WTC11 (cell line): ENCODE measurements around the gene SMYD4. TPM values are rescaled to one million over a fixed set of nuclear protein-coding genes. Genes with fewer than 3 reads are reported as not detected.

Experiments
- ATAC-seq: fragments of 200-7000 bp; cut with Tn5 transposase; 2 replicates; pipeline ENCODE4 v1.10.0; 2021; ENCODE audit warnings: mild to moderate bottlenecking, moderate library complexity
- CTCF ChIA-PET: fragments of 300-600 bp; sonication (Branson Sonifier 250); formaldehyde crosslinking; loops from one replicate; lab custom pipeline; 2021; ENCODE audit warnings: antibody characterized with exemption; lab: Charles Lee
- POLR2A ChIA-PET: fragments of 350-600 bp; sonication (Branson Sonifier 250); formaldehyde crosslinking; loops from one replicate; lab custom pipeline; 2021; ENCODE audit warnings: antibody characterized with exemption; lab: Charles Lee
- DNase-seq: peaks from one replicate; pipeline ENCODE4 v3.0.0; 2021; ENCODE audit warnings: low spot score
- H3K27ac Mint-ChIP-seq: 2 replicates; pipeline ENCODE4 v1.8.0; 2021; ENCODE audit warnings: mixed read lengths
- H3K27me3 Mint-ChIP-seq: 2 replicates; pipeline ENCODE4 v1.8.0; 2021; ENCODE audit warnings: low read depth, mild to moderate bottlenecking, moderate library complexity, mixed read lengths
- H3K36me3 Mint-ChIP-seq: 2 replicates; pipeline ENCODE4 v1.8.0; 2021; ENCODE audit warnings: mixed read lengths
- H3K4me1 Mint-ChIP-seq: 2 replicates; pipeline ENCODE4 v1.8.0; 2022; ENCODE audit warnings: mixed read lengths
- H3K4me3 Mint-ChIP-seq: 2 replicates; pipeline ENCODE4 v1.8.0; 2021; ENCODE audit warnings: mild to moderate bottlenecking, moderate library complexity, mixed read lengths
- H3K9me3 Mint-ChIP-seq: 2 replicates; pipeline ENCODE4 v1.8.0; 2021; ENCODE audit warnings: mixed read lengths
- CDX4 ChIP-seq: fragments of 250-450 bp; sonication (Bioruptor Pico); IDR thresholded peaks from 2 replicates; pipeline ENCODE4 v1.9.0; 2021; ENCODE audit warnings: moderate library complexity, mild to moderate bottlenecking, inconsistent platforms, borderline replicate concordance
- CREB1 ChIP-seq: sonication (generic); formaldehyde crosslinking; IDR thresholded peaks from 2 replicates; pipeline ENCODE4 v1.8.0; 2023; ENCODE audit warnings: mild to moderate bottlenecking, missing genetic modification reagents
- CREM ChIP-seq: sonication (generic); formaldehyde crosslinking; IDR thresholded peaks from 2 replicates; pipeline ENCODE4 v1.8.1; 2022; ENCODE audit warnings: mild to moderate bottlenecking, missing genetic modification reagents, moderate library complexity
- FOXK1 ChIP-seq: sonication (generic); formaldehyde crosslinking; IDR thresholded peaks from 2 replicates; pipeline ENCODE4 v1.8.0; 2022; ENCODE audit warnings: mild to moderate bottlenecking, moderate library complexity, missing genetic modification reagents
- FOXP1 ChIP-seq: sonication (generic); formaldehyde crosslinking; IDR thresholded peaks from 2 replicates; pipeline ENCODE4 v1.8.0; 2022; ENCODE audit warnings: missing genetic modification reagents, mild to moderate bottlenecking, moderate library complexity, borderline replicate concordance
- HMGA2 ChIP-seq: fragments of 250-450 bp; sonication (Bioruptor Pico); IDR thresholded peaks from 2 replicates; pipeline ENCODE4 v1.4.0; 2021; ENCODE audit warnings: mild to moderate bottlenecking, moderate library complexity
- MLX ChIP-seq: sonication (generic); formaldehyde crosslinking; IDR thresholded peaks from 2 replicates; pipeline ENCODE4 v1.8.1; 2023; ENCODE audit warnings: mild to moderate bottlenecking, missing genetic modification reagents, moderate library complexity
- PRDM15 ChIP-seq: sonication (generic); formaldehyde crosslinking; IDR thresholded peaks from 2 replicates; pipeline ENCODE4 v1.8.0; 2022; ENCODE audit warnings: missing genetic modification reagents
- RELA ChIP-seq: sonication (generic); formaldehyde crosslinking; IDR thresholded peaks from 2 replicates; pipeline ENCODE4 v1.8.1; 2022; ENCODE audit warnings: missing genetic modification reagents, mild to moderate bottlenecking, borderline replicate concordance
- SMAD3 ChIP-seq: sonication (generic); formaldehyde crosslinking; IDR thresholded peaks from 2 replicates; pipeline ENCODE4 v1.8.0; 2022; ENCODE audit warnings: missing genetic modification reagents, mild to moderate bottlenecking, borderline replicate concordance
- SOX15 ChIP-seq: fragments of 250-450 bp; sonication (Bioruptor Pico); IDR thresholded peaks from 2 replicates; pipeline ENCODE4 v1.9.0; 2021; ENCODE audit warnings: mild to moderate bottlenecking
- ZBTB21 ChIP-seq: sonication (generic); formaldehyde crosslinking; IDR thresholded peaks from 2 replicates; pipeline ENCODE4 v1.8.1; 2023; ENCODE audit warnings: mild to moderate bottlenecking, missing genetic modification reagents, borderline replicate concordance
- ZNF138 ChIP-seq: sonication (generic); formaldehyde crosslinking; conservative IDR thresholded peaks from 2 replicates; pipeline ENCODE4 v1.8.1; 2022; ENCODE audit warnings: mild to moderate bottlenecking, moderate library complexity, missing genetic modification reagents
- ZNF263 ChIP-seq: sonication (generic); formaldehyde crosslinking; IDR thresholded peaks from 2 replicates; pipeline ENCODE4 v1.8.1; 2022; ENCODE audit warnings: low read depth, mild to moderate bottlenecking, moderate library complexity, missing genetic modification reagents
- total RNA-seq: library from RNA; stranded (reverse); gene quantifications from 3 replicates; pipeline ENCODE4 v1.2.3, GENCODE V29; 2021
- TF ChIP-seq, protein P1 (sequence below): sonication (generic); formaldehyde crosslinking; IDR thresholded peaks from 2 replicates; pipeline ENCODE4 v1.8.0; 2023; ENCODE audit warnings: missing genetic modification reagents, mild to moderate bottlenecking, borderline replicate concordance
- TF ChIP-seq, protein P2 (sequence below): sonication (generic); formaldehyde crosslinking; IDR thresholded peaks from 2 replicates; pipeline ENCODE4 v1.8.1; 2022; ENCODE audit warnings: low read depth, missing genetic modification reagents, borderline replicate concordance
- TF ChIP-seq, protein P3 (sequence below): sonication (generic); formaldehyde crosslinking; IDR thresholded peaks from 2 replicates; pipeline ENCODE4 v1.8.0; 2023; ENCODE audit warnings: mild to moderate bottlenecking, missing genetic modification reagents
- TF ChIP-seq, protein P4 (sequence below): fragments of 250-450 bp; sonication (Bioruptor Pico); IDR thresholded peaks from 2 replicates; pipeline ENCODE4 v1.8.0; 2021; ENCODE audit warnings: mild to moderate bottlenecking

Gene SMYD4
- total RNA-seq, 1 experiment from 2014 or later = 24.1 TPM

DNA sequence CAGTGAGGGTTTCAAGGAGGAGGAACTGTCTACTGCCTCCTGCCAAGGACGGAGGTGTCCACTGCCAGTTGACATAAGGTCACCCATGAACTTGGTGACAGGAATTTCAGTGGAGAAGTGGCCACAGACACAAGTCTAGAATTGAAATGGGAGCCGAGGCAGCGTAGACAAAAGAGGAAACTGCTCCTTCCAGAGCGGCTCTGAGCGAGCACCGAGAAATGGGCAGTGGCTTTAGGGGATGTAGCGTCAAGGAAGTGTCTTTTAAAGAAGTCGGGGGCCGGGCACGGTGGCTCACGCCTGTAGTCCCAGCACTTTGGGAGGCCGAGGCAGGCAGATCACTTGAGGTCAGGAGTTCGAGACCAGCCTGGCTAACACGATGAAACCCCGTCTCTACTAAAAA is 70.9 kb downstream of the SMYD4 start:
- CTCF ChIA-PET = no interaction called here
- Mint-ChIP-seq H3K4me1 (peaks cover 21% of the 10 kb centered on the region), H3K27ac (no peak overlapping the region), H3K27me3 (no peaks in the 10 kb centered on the region), H3K4me3 (no peak overlapping the region), H3K36me3 (no peaks in the 10 kb centered on the region), H3K9me3 (no peaks in the 10 kb centered on the region)
- DNase-seq (no peak), ATAC-seq (no peak)
- no peak for TF ChIP-seq SMAD3 (CRISPR knock-in tag)
- TF ChIP-seq ZNF138 (CRISPR knock-in tag) = no peak
- TF ChIP-seq, protein P1, sequence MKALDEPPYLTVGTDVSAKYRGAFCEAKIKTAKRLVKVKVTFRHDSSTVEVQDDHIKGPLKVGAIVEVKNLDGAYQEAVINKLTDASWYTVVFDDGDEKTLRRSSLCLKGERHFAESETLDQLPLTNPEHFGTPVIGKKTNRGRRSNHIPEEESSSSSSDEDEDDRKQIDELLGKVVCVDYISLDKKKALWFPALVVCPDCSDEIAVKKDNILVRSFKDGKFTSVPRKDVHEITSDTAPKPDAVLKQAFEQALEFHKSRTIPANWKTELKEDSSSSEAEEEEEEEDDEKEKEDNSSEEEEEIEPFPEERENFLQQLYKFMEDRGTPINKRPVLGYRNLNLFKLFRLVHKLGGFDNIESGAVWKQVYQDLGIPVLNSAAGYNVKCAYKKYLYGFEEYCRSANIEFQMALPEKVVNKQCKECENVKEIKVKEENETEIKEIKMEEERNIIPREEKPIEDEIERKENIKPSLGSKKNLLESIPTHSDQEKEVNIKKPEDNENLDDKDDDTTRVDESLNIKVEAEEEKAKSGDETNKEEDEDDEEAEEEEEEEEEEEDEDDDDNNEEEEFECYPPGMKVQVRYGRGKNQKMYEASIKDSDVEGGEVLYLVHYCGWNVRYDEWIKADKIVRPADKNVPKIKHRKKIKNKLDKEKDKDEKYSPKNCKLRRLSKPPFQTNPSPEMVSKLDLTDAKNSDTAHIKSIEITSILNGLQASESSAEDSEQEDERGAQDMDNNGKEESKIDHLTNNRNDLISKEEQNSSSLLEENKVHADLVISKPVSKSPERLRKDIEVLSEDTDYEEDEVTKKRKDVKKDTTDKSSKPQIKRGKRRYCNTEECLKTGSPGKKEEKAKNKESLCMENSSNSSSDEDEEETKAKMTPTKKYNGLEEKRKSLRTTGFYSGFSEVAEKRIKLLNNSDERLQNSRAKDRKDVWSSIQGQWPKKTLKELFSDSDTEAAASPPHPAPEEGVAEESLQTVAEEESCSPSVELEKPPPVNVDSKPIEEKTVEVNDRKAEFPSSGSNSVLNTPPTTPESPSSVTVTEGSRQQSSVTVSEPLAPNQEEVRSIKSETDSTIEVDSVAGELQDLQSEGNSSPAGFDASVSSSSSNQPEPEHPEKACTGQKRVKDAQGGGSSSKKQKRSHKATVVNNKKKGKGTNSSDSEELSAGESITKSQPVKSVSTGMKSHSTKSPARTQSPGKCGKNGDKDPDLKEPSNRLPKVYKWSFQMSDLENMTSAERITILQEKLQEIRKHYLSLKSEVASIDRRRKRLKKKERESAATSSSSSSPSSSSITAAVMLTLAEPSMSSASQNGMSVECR (CRISPR knock-in tag) = no peak
- no peak for TF ChIP-seq CREB1 (CRISPR knock-in tag)
- no peak for TF ChIP-seq MLX
- no peak for TF ChIP-seq FOXK1 (CRISPR knock-in tag)
- TF ChIP-seq, protein P2, sequence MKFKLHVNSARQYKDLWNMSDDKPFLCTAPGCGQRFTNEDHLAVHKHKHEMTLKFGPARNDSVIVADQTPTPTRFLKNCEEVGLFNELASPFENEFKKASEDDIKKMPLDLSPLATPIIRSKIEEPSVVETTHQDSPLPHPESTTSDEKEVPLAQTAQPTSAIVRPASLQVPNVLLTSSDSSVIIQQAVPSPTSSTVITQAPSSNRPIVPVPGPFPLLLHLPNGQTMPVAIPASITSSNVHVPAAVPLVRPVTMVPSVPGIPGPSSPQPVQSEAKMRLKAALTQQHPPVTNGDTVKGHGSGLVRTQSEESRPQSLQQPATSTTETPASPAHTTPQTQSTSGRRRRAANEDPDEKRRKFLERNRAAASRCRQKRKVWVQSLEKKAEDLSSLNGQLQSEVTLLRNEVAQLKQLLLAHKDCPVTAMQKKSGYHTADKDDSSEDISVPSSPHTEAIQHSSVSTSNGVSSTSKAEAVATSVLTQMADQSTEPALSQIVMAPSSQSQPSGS (CRISPR knock-in tag) = no peak
- TF ChIP-seq, protein P3, sequence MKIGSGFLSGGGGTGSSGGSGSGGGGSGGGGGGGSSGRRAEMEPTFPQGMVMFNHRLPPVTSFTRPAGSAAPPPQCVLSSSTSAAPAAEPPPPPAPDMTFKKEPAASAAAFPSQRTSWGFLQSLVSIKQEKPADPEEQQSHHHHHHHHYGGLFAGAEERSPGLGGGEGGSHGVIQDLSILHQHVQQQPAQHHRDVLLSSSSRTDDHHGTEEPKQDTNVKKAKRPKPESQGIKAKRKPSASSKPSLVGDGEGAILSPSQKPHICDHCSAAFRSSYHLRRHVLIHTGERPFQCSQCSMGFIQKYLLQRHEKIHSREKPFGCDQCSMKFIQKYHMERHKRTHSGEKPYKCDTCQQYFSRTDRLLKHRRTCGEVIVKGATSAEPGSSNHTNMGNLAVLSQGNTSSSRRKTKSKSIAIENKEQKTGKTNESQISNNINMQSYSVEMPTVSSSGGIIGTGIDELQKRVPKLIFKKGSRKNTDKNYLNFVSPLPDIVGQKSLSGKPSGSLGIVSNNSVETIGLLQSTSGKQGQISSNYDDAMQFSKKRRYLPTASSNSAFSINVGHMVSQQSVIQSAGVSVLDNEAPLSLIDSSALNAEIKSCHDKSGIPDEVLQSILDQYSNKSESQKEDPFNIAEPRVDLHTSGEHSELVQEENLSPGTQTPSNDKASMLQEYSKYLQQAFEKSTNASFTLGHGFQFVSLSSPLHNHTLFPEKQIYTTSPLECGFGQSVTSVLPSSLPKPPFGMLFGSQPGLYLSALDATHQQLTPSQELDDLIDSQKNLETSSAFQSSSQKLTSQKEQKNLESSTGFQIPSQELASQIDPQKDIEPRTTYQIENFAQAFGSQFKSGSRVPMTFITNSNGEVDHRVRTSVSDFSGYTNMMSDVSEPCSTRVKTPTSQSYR (CRISPR knock-in tag) = no peak
- TF ChIP-seq FOXP1 (CRISPR knock-in tag) = no peak
- TF ChIP-seq SOX15 (CRISPR knock-in tag) = no peak
- TF ChIP-seq ZNF263 (CRISPR knock-in tag) = no peak
- TF ChIP-seq HMGA2 (CRISPR knock-in tag) = no peak
- no peak for TF ChIP-seq CREM (CRISPR knock-in tag)
- TF ChIP-seq RELA (CRISPR knock-in tag) = no peak
- POLR2A ChIA-PET = no interaction called here

DNA sequence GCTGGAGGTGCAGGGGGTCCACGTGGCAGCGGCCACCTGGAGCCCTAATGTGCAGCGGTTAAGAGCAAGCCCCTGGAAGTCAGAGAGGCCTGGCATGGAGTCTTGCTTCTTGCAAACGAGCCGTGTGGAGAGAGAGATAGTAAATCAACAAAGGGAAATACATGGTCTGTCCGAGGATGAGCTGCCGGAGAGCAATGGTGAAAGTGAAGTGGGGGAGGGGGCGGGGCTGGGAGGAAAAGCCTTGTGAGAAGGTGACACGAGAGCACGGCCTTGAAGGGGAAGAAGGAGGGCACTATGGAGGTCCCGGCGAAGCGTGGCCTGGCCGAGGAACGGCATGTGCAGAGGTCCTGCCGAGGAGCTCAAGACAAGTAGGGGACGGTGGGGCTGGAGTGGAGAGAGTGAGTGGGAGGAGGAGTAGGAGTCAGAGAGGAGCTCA is 73.9 kb downstream of the SMYD4 start:
- ATAC-seq (no peak), DNase-seq (no peak)
- Mint-ChIP-seq H3K27ac (no peak overlapping the region; the same call in 1 of the 2 replicates), H3K36me3 (no peaks in the 10 kb centered on the region), H3K4me3 (no peak overlapping the region), H3K4me1 (peaks cover 10% of the 10 kb centered on the region), H3K27me3 (no peaks in the 10 kb centered on the region), H3K9me3 (no peaks in the 10 kb centered on the region)
- CTCF ChIA-PET = interaction anchor here (1.2 to 1.6 kb wide), 5 partner anchors 9 to 107 kb away, joined by 4 to 7 read pairs (median 5); partner anchors contain the start of gene RILP
- POLR2A ChIA-PET = no interaction called here
- TF ChIP-seq ZBTB21 (CRISPR knock-in tag) = no peak
- TF ChIP-seq CDX4 = no peak
- TF ChIP-seq, protein P4, sequence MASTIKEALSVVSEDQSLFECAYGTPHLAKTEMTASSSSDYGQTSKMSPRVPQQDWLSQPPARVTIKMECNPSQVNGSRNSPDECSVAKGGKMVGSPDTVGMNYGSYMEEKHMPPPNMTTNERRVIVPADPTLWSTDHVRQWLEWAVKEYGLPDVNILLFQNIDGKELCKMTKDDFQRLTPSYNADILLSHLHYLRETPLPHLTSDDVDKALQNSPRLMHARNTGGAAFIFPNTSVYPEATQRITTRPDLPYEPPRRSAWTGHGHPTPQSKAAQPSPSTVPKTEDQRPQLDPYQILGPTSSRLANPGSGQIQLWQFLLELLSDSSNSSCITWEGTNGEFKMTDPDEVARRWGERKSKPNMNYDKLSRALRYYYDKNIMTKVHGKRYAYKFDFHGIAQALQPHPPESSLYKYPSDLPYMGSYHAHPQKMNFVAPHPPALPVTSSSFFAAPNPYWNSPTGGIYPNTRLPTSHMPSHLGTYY = no peak
- TF ChIP-seq PRDM15 (CRISPR knock-in tag) = no peak
